Left ventricle myocardium superior (tissue), 1 donor: ENCODE data around the gene RABGAP1L. TPM values are rescaled to one million over a fixed set of nuclear protein-coding genes. Genes with fewer than 3 reads are reported as not detected.
"Not testable (repeated sequence)": the region's sequence is repeated elsewhere in the genome, so short reads cannot be mapped to it uniquely, and the experiment has no call there.

Experiments
- ATAC-seq: fragments of 200-7000 bp; cut with Tn5 transposase; one replicate; pipeline ENCODE4 v1.9.1; 2020; ENCODE audit warnings: mild to moderate bottlenecking, moderate library complexity
- DNase-seq: peaks from one replicate; pipeline ENCODE4 v3.0.0-alpha.2; 2020
- intact Hi-C: fragments of 100-400 bp; cut with micrococcal nuclease; formaldehyde crosslinking; loops from one replicate; pipeline ENCODE4 v1.11.0; 2022
- total RNA-seq: library from RNA; stranded (reverse); fragmentation: NEBNext Ultra II Directional; extraction: Animal tissue kit (Norgen Biotek cat#: 25700); gene quantifications from one replicate; pipeline ENCODE4 v1.2.1, GENCODE V29; 2021
- donor health status: DM: no; HTN: yes; CAD: no; lungs with severe emphysema.

The RABGAP1L gene
- total RNA-seq, 1 donor from 2014 or later, result 147 TPM

DNA sequence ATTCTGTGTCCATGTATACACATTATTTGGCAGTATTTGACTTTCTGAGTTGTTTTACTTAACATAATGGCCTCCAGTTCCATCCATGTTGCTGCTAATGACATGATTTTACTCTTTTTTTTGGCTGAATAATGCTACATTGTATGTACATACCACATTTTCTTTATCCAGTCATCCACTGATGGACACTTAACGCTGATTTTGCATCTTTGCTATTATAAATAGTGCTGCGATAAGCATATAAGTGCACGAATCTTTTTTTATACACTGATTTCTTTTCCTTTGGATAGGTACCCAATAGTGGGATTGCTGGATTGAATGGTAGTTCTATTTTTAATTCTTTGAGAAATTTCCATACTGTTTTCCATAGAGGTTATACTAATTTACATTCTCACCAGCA is 544.0 kb downstream of the RABGAP1L start:
- ATAC-seq (no peak), DNase-seq (no peak)
- intact Hi-C loops, result no loop called here

DNA sequence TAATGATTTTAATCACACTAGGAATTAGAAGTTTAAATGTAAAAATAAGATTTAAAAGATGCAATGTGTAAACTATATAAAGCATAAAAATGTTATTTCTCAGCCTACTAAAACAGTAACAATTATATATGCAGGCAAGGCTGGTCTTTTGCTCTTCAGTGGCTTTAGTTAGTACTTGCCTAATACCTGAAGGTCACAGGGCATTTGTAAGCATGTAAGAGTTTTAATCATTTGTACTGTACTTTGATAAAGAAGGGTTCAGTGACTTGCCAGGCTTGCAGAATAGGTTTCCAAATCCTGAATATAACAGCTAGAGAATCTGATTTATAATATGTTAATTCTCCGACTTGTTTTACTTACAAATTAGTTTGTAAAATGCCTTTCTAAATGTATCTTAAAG is 545.0 kb downstream of the RABGAP1L start:
- peak; percentile 70 for ATAC-seq
- intact Hi-C loops, result no loop called here
- no peak for DNase-seq

- DNase-seq (no peak), ATAC-seq (no peak)
- intact Hi-C loops, result no loop called here
Measured at GRCh38 chr1:174710868-174711845, 551.8 kb downstream of the RABGAP1L start.

DNA sequence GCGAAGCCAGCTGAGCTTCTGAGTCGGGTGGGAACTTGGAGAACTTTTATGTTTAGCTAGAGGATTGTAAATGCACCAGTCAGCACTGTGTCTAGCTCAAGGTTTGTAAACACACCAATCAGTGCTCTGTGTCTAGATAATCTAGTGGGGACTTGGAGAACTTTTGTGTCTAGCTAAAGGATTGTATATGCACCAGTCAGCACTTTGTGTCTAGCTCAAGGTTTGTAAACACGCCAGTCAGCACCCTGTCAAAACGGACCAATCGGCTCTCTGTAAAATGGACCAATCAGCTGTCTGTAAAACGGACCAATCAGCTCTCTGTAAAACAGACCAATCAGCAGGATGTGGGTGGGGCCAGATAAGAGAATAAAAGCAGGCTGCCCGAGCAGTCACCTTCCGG is 552.5 kb downstream of the RABGAP1L start:
- intact Hi-C loops, DNase-seq, ATAC-seq: not testable (repeated sequence)

DNA sequence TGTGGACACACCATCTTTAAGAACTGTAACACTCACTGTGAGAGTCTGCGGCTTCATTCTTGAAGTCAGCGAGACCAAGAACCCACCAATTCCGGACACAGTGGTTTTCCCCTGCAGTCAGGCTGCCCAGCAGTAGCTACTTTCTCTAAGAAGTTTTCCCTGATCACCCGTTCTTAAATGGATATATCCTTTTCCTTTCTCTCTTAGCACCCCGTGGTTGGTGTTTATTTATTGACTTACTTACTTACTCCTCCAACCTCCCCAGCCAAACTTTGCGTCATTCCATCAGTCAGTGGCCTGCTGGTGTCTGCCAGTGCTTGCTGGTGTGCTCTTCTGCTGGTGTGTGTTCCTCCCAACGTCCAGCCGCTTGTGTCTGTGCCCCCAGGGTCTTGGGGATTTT is 553.2 kb downstream of the RABGAP1L start:
- ATAC-seq (no peak), DNase-seq (no peak)
- intact Hi-C loops, result no loop called here

- ATAC-seq, result no peak
- DNase-seq, result no peak
- intact Hi-C loops, result no loop called here
Measured at GRCh38 chr1:174713796-174714195, 554.5 kb downstream of the RABGAP1L start.

DNA sequence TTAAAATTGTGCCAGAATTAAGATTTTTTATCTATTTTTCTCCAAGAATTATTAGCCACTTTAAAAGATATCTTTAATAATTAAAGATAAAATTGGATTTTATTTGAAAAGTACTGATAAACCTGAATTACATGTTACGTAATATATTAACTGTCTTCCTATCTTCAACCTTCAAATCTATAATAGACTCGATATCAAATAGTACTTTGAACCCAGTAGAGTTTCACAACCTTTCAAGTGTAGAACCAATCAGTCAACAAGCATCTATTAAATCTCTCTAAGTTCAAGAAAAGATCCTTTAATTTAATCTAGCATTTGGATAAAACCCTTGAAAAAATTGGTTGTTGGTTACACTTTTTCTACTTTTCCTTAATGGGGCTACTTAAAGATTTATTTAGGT is 559.9 kb downstream of the RABGAP1L start:
- no peak for DNase-seq
- ATAC-seq, result no peak
- intact Hi-C loops, result no loop called here

- intact Hi-C loops, result loop anchor here (10.0 kb wide), 1 partner anchor 306 kb away; no protein-coding TSS in a partner anchor
- DNase-seq (no peak), ATAC-seq (no peak)
Measured at GRCh38 chr1:174720618-174721017, 561.3 kb downstream of the RABGAP1L start.

DNA sequence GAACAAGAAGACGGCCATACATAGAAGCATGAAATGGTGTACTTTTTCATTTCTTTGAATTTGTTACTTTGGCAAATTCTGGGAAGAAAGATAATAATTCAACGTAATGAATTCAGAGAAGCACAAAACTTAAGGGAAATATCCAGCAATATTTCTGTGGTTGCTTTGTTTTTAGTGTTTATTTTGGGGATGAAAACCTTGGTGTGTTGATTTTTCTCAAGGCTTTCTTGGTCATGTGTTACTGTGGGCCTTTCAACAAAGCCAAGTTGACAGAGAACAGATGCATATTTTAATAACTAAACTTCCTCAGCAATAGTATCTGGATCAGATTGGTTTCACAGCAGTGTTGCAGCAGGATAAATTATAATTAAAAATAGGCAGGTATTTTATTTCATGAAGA is 561.9 kb downstream of the RABGAP1L start:
- DNase-seq, result no peak
- intact Hi-C loops, result loop anchor here (10.0 kb wide), 1 partner anchor 306 kb away; no protein-coding TSS in a partner anchor
- ATAC-seq, result no peak

DNA sequence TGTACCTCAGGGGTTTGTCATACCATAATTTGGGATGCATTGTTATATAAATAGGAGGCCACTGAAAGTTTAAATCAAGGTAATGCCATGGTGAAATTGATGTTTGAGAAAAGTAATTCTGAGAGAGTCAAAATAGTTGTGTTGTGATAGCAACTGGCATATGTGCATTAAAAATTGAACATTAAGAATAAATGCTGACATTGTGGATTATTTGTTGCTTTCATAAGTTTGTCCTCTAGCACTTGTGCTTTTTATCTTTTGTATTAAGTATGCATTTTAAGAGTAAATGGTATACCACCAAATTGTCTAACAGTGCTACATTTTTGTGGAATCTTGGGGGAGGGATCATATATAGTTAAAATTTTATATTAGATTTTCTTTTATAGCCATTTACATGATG is 564.5 kb downstream of the RABGAP1L start:
- intact Hi-C loops, result loop anchor here (10.0 kb wide), 1 partner anchor 309 kb away; no protein-coding TSS in a partner anchor
- no peak for DNase-seq
- no peak for ATAC-seq

DNA sequence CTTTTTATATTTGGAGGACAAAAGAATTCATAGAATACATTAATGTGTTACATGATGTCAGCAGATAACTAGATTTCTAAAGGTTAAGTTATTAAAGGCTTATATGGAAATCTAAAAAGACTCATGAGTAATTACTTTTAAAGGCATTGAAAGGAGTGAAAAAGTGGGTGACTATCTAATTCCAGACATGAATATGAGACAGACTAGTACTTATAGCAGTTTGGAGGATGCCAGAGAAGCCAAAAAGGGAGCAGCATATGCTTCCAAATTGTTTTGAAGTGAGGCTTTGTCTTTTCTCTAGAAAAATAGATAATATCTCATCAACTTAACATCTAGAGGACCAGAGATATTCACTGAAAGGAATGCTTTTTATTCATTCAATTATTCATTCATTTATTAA is 564.9 kb downstream of the RABGAP1L start:
- intact Hi-C loops, result loop anchor here (10.0 kb wide), 1 partner anchor 309 kb away; no protein-coding TSS in a partner anchor
- DNase-seq, result no peak

DNA sequence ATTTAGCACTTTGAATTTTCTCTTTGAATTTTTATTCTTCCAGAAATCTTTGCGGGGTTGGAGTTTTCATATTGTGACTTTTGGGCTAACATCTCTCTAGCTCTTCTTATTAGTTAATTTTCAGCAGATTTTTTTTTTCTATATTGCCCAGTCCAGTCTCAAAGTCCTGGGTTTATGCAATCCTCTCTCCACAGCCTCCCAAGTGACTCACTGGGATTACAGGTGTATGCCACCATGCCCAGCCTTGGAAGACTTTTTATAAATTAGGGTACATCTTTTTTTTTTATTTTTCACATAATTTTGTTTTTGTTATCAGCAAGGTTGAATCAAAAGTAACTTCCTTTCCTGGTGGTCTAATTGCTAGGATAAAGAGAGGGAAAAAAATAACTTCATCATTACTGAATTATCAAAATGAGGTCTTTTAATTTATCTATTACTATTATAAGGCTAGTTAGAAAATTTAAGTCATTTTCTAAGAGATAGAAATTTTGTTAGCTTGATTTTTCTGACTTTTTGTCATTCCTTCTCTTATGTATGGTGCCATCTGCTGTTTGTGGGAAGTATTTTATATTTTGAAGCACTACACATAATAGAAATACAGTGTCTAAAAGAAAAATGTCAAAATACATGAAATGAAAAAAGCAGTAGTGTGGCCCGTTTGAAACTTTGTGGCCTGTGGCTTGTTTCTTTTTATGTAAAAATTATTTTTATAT is 567.0 kb downstream of the RABGAP1L start:
- DNase-seq, result no peak
- no peak for ATAC-seq
- intact Hi-C loops, result loop anchor here (10.0 kb wide), 1 partner anchor 312 kb away; no protein-coding TSS in a partner anchor

More for the DNA sequence above, 564.9 kb downstream of the RABGAP1L start:
- no peak for ATAC-seq

- no peak for DNase-seq
- no peak for ATAC-seq
- intact Hi-C loops, result loop anchor here (10.0 kb wide), 1 partner anchor 312 kb away; no protein-coding TSS in a partner anchor
Measured at GRCh38 chr1:174726880-174727585, 567.7 kb downstream of the RABGAP1L start.

DNA sequence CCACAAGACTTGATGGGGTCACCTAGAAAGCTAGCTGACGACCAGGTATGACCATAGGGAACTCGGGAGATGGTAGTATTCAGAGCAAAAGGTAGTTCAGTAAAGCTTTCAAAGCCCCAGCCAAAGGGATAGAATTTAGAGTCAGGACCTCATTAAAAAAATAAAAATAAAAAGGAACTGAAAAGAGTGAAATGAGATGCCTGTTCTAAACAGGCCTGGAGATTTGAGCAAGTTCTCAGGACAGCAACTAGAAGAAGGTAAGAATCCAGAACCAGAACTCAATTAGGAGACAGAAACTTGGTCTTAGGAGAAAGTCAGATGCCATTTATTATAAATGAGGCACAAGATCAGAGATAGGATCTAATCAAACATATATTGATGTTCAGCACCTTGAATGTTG is 575.0 kb downstream of the RABGAP1L start:
- no peak for DNase-seq
- intact Hi-C loops, result no loop called here
- no peak for ATAC-seq

DNA sequence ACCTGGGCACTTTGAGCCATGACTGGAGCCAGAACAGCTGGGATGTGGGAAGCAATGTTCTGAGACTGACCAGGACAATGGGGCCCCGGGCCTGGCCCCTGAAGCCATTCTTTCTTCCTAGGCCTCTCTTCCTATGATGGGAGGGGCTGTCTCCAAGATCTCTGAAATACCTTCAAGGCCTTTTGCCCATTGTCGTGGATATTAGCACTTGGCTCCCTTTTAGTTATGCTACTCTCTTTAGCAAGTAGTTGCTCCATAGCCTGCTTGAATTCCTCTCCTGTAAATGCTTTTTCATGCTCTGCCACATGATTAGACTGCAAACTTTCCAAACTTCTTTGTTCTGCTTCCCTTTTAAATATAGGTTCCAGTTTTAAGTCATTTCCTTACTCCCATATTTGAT is 577.5 kb downstream of the RABGAP1L start:
- intact Hi-C loops, result no loop called here
- no peak for ATAC-seq

GRCh38 chr1:174740249-174740968 is 581.1 kb downstream of the RABGAP1L start:
- intact Hi-C loops, result no loop called here
- ATAC-seq (no peak), DNase-seq (no peak)

More for the DNA sequence above, 577.5 kb downstream of the RABGAP1L start:
- DNase-seq, result no peak

- no peak for DNase-seq
- intact Hi-C loops, result no loop called here
- ATAC-seq, result no peak
Measured at GRCh38 chr1:174742805-174743653, 583.7 kb downstream of the RABGAP1L start.
